Endothelial cell of umbilical vein (primary cell): Measurements from ENCODE around the gene XYLT1. TPM values are rescaled to one million over a fixed set of nuclear protein-coding genes. Genes with fewer than 3 reads are reported as not detected.

ENCODE experiments used
- BruUV-seq: library from RNA; stranded (reverse); fragments of 400-500 nt; replicated peaks from 2 replicates; lab custom pipeline; 2021; lab: Mats Ljungman, UMichigan
- CTCF ChIA-PET: fragments of 300-600, 350-600 bp; sonication (Branson Sonifier 250); formaldehyde crosslinking; loops from one replicate; lab custom pipeline; 2021; ENCODE audit warnings: antibody characterized with exemption, inconsistent platforms; lab: Charles Lee
- POLR2A ChIA-PET: fragments of 300-600, 350-600 bp; sonication (Branson Sonifier 250); formaldehyde crosslinking; loops from one replicate; lab custom pipeline; 2021; ENCODE audit warnings: antibody characterized with exemption, inconsistent platforms; lab: Charles Lee
- DNase-seq: peaks from one replicate; pipeline ENCODE4 v3.0.0-alpha.2; 2011; ENCODE audit warnings: low read depth, low spot score
- FAIRE-seq: peaks from 2 replicates; lab custom pipeline; 2011; peaks lifted over from hg19 to GRCh38; lab: Jason Lieb, UNC
- H2AFZ ChIP-seq: 2 replicates; pipeline ENCODE4 v1.6.0; 2012; ENCODE audit warnings: low read depth, low read length, control low read depth, inconsistent platforms
- H3K27ac ChIP-seq: 2 replicates; pipeline ENCODE4 v1.5.1; 2011; ENCODE audit warnings: low read depth, mild to moderate bottlenecking, control low read depth, low read length, moderate library complexity; ENCODE audit not compliant: insufficient read depth
- H3K27me3 ChIP-seq, 2 experiments: 2 replicates each; pipeline versions ENCODE4 v1.6.0 to v1.6.1; 2011; ENCODE audit warnings: low read length in 2 of 2, mixed read lengths in 1 of 2; ENCODE audit not compliant: control insufficient read depth in 2 of 2, insufficient read depth in 2 of 2
- H3K36me3 ChIP-seq, 2 experiments: 2 replicates in 1 of 2; 3 replicates in 1 of 2; pipeline ENCODE4 v1.5.1; 2011; ENCODE audit warnings: low read length in 2 of 2, mild to moderate bottlenecking in 1 of 2, moderate library complexity in 1 of 2; ENCODE audit not compliant: control insufficient read depth in 2 of 2, insufficient read depth in 2 of 2; ENCODE audit errors: extremely low read depth in 1 of 2
- H3K4me1 ChIP-seq: 3 replicates; pipeline ENCODE4 v1.5.1; 2011; ENCODE audit warnings: mild to moderate bottlenecking, low read length; ENCODE audit not compliant: control insufficient read depth, insufficient read depth; ENCODE audit errors: extremely low read depth
- H3K4me2 ChIP-seq: 2 replicates; pipeline ENCODE4 v1.6.1; 2011; ENCODE audit warnings: low read length, control low read depth, mixed read lengths; ENCODE audit not compliant: insufficient read depth
- H3K4me3 ChIP-seq, 3 experiments: fragments of 200-600 bp in 1 of 3; sonication (generic), shearing (Covaris generic) in 1 of 3; replicated peaks in 1 of 3; 2 replicates each; pipeline ENCODE4 v1.5.1; 2011 to 2016; ENCODE audit warnings: control low read depth in 3 of 3, low read length in 3 of 3, mild to moderate bottlenecking in 2 of 3, inconsistent platforms in 1 of 3, low read depth in 1 of 3, moderate library complexity in 1 of 3; ENCODE audit not compliant: insufficient read depth in 1 of 3
- H3K79me2 ChIP-seq: 2 replicates; pipeline ENCODE4 v1.6.0; 2012; ENCODE audit warnings: low read length, inconsistent platforms; ENCODE audit not compliant: control insufficient read depth, insufficient read depth
- H3K9ac ChIP-seq: replicated peaks from 2 replicates; pipeline ENCODE3; 2011; ENCODE audit warnings: low read length, control low read depth; ENCODE audit not compliant: insufficient read depth; ENCODE audit errors: extremely low read depth
- H3K9me1 ChIP-seq: replicated peaks from 3 replicates; pipeline ENCODE4 v1.6.0; 2011; ENCODE audit warnings: mild to moderate bottlenecking, low read length; ENCODE audit not compliant: control insufficient read depth, insufficient read depth; ENCODE audit errors: extremely low read depth
- H3K9me3 ChIP-seq: replicated peaks from 2 replicates; pipeline ENCODE4 v1.5.1; 2012; ENCODE audit warnings: low read length, inconsistent platforms; ENCODE audit not compliant: control insufficient read depth, insufficient read depth
- H4K20me1 ChIP-seq: replicated peaks from 2 replicates; pipeline ENCODE3; 2011; ENCODE audit warnings: mild to moderate bottlenecking, low read length; ENCODE audit not compliant: control insufficient read depth, insufficient read depth; ENCODE audit errors: extremely low read depth
- CTCF ChIP-seq, 2 donors: IDR thresholded peaks; 1 replicate in 1 of 2; 2 replicates in 1 of 2; pipeline ENCODE4 v1.5.1; 2011; ENCODE audit warnings: low read length in 2 of 2, mild to moderate bottlenecking in 2 of 2, moderate library complexity in 2 of 2, control low read depth in 1 of 2, inconsistent platforms in 1 of 2, low read depth in 1 of 2; ENCODE audit not compliant: insufficient read depth in 1 of 2; ENCODE audit errors: extremely low read depth in 1 of 2
- EZH2 ChIP-seq: IDR thresholded peaks from 2 replicates; pipeline ENCODE4 v1.6.1; 2012; ENCODE audit warnings: borderline replicate concordance, low read depth, mild to moderate bottlenecking, moderate library complexity, low read length, inconsistent platforms; ENCODE audit not compliant: severe bottlenecking
- JUN ChIP-seq: IDR thresholded peaks from 2 replicates; pipeline ENCODE4 v1.6.1; 2011; ENCODE audit warnings: borderline replicate concordance, low read depth; ENCODE audit not compliant: insufficient read length, insufficient read depth
- MYC ChIP-seq: IDR thresholded peaks from one replicate; pipeline ENCODE4 v1.6.1; 2011; ENCODE audit warnings: mild to moderate bottlenecking, low read depth, low read length
- POLR2A ChIP-seq: IDR thresholded peaks from 2 replicates; pipeline ENCODE4 v1.6.1; 2012; ENCODE audit warnings: low read depth, mild to moderate bottlenecking, control low read depth, low read length
- POLR2AphosphoS5 ChIP-seq: IDR thresholded peaks from 2 replicates; pipeline ENCODE4 v1.6.1; 2012; ENCODE audit warnings: low read depth, mild to moderate bottlenecking, control low read depth, low read length, moderate library complexity; ENCODE audit not compliant: insufficient read depth
- dilution Hi-C: fragments of 300-500 bp; cut with MboI; formaldehyde crosslinking; loops from one replicate; pipeline ENCODE4 v1.15.0; 2019; ENCODE audit warnings: low sequenced_read_pairs; ENCODE audit not compliant: extremely low pct_ligation_motif_present
- intact Hi-C: fragments of 100-400 bp; cut with micrococcal nuclease; formaldehyde crosslinking; loops from one replicate; pipeline ENCODE4 v1.10.0; 2022
- polyA plus RNA-seq, 4 experiments: library from polyadenylated mRNA; depleted of rRNA in 3 of 4; stranded (reverse) in 3 of 4; unstranded in 1 of 4; fragments of >200 nt; gene quantifications; 2 replicates each; pipeline versions ENCODE4 v1.2.1 to v1.2.3, GENCODE V29; 2011 to 2012; ENCODE audit warnings: missing spikeins in 1 of 4
- total RNA-seq: library from RNA; stranded (reverse); gene quantifications from 2 replicates; pipeline ENCODE4 v1.2.3, GENCODE V29; 2021

Gene XYLT1
- total and polyA plus RNA-seq, 2 donors (not counting 3 experiments of a cell fraction or from before 2014, with no cell fraction given): 0.63 to 2.9 TPM

- Histone ChIP-seq H3K79me2 (no peaks in the 10 kb centered on the region), H3K36me3 (no peaks in the 10 kb centered on the region), H3K4me2 (no peak overlapping the region), H3K9me3 (peaks cover 4% of the 10 kb centered on the region), H3K4me1 (no peaks in the 10 kb centered on the region), H3K27me3 (no peaks in the 10 kb centered on the region), H3K4me3 (no peak overlapping the region), H2AFZ (no peak overlapping the region), H4K20me1 (no peaks in the 10 kb centered on the region), H3K9ac (no peak overlapping the region), H3K27ac (no peak overlapping the region), H3K9me1 (no peaks in the 10 kb centered on the region)
- FAIRE-seq (no peak), DNase-seq (no peak)
- CTCF ChIA-PET: no interaction called here
- intact Hi-C loops (no loop called here), dilution Hi-C loops (no loop called here)
- BruUV-seq: no TSS peak
- TF ChIP-seq EZH2: no peak
- no peak for TF ChIP-seq POLR2A
- TF ChIP-seq POLR2AphosphoS5: no peak
- no peak for TF ChIP-seq CTCF (IDR thresholded peaks at IDR 0.05; ENCODE audit: extremely low read depth in 1 of 2, insufficient read depth in 1 of 2, low read depth in 1 of 2, low read length in 2 of 2)
- POLR2A ChIA-PET: no interaction called here
Measured at GRCh38 chr16:17109413-17109812, 361.3 kb downstream of the XYLT1 start.

GRCh38 chr16:17108596-17108995, 362.2 kb downstream of the XYLT1 start:
- intact Hi-C loops: no loop called here
- no peak for DNase-seq
- Histone ChIP-seq H2AFZ (no peak overlapping the region), H3K79me2 (no peaks in the 10 kb centered on the region), H3K27me3 (no peaks in the 10 kb centered on the region), H3K9me3 (peaks cover 4% of the 10 kb centered on the region), H3K4me3 (no peak overlapping the region), H3K9me1 (no peaks in the 10 kb centered on the region), H3K4me2 (no peak overlapping the region), H4K20me1 (no peaks in the 10 kb centered on the region), H3K27ac (no peak overlapping the region), H3K36me3 (no peaks in the 10 kb centered on the region), H3K4me1 (no peaks in the 10 kb centered on the region), H3K9ac (no peak overlapping the region)
- POLR2A ChIA-PET: no interaction called here
- no TSS peak for BruUV-seq
- CTCF ChIA-PET: no interaction called here
- FAIRE-seq: no peak
- dilution Hi-C loops: no loop called here
- TF ChIP-seq POLR2AphosphoS5 (no peak), CTCF (IDR thresholded peaks at IDR 0.05; ENCODE audit: extremely low read depth in 1 of 2, insufficient read depth in 1 of 2, low read depth in 1 of 2, low read length in 2 of 2) (no peak), MYC (no peak), POLR2A (no peak), JUN (no peak)
